H9 (cell line): Measurements from ENCODE around the gene KLF16. TPM values are rescaled to one million over a fixed set of nuclear protein-coding genes. Genes with fewer than 3 reads are reported as not detected.
A peak's percentile ranks its signal among the peaks of the same experiment; 100 is the strongest.

ENCODE experiments used
- DNase-seq: peaks from one replicate; pipeline ENCODE4 v3.0.0-alpha.2; 2017
- H2AFZ ChIP-seq: one replicate; pipeline ENCODE4 v1.6.1; 2013; ENCODE audit warnings: mild to moderate bottlenecking, low read length, control low read depth, moderate library complexity
- H2AK5ac ChIP-seq: 2 replicates; pipeline ENCODE4 v1.6.1; 2013; ENCODE audit warnings: low read length, control low read depth, mixed read lengths; ENCODE audit not compliant: insufficient read length
- H2BK120ac ChIP-seq: one replicate; pipeline ENCODE4 v1.6.1; 2013; ENCODE audit warnings: low read depth, mild to moderate bottlenecking, low read length, control low read depth, inconsistent platforms; ENCODE audit not compliant: poor library complexity, severe bottlenecking
- H2BK12ac ChIP-seq: 2 replicates; pipeline ENCODE4 v1.6.1; 2013; ENCODE audit warnings: low read length, control low read depth, mixed read lengths, low read depth; ENCODE audit not compliant: insufficient read length
- H2BK15ac ChIP-seq: 2 replicates; pipeline ENCODE4 v1.6.1; 2013; ENCODE audit warnings: low read depth, low read length, control low read depth
- H2BK20ac ChIP-seq: one replicate; pipeline ENCODE4 v1.6.1; 2013; ENCODE audit warnings: low read depth, mild to moderate bottlenecking, low read length, control low read depth, inconsistent platforms; ENCODE audit not compliant: poor library complexity, severe bottlenecking
- H2BK5ac ChIP-seq: 2 replicates; pipeline ENCODE4 v1.6.1; 2013; ENCODE audit warnings: low read length, control low read depth, mixed read lengths; ENCODE audit not compliant: insufficient read length
- H3K14ac ChIP-seq: 2 replicates; pipeline ENCODE4 v1.6.1; 2013; ENCODE audit warnings: low read length, control low read depth; ENCODE audit not compliant: insufficient read depth
- H3K18ac ChIP-seq: 2 replicates; pipeline ENCODE4 v1.6.1; 2013; ENCODE audit warnings: low read depth, mild to moderate bottlenecking, mixed read lengths, low read length, control low read depth; ENCODE audit not compliant: insufficient read length
- H3K23ac ChIP-seq: 2 replicates; pipeline ENCODE4 v1.6.1; 2013; ENCODE audit warnings: low read length, control low read depth, mixed read lengths, low read depth; ENCODE audit not compliant: insufficient read length
- H3K23me2 ChIP-seq: 2 replicates; pipeline ENCODE4 v1.6.1; 2013; ENCODE audit warnings: low read depth, mild to moderate bottlenecking, mixed read lengths, low read length, control low read depth; ENCODE audit not compliant: insufficient read length, poor library complexity, severe bottlenecking
- H3K27ac ChIP-seq: 2 replicates; pipeline ENCODE4 v1.5.1; 2013; ENCODE audit warnings: low read length, control low read depth, mixed read lengths, low read depth; ENCODE audit not compliant: insufficient read length
- H3K27me3 ChIP-seq: 2 replicates; pipeline ENCODE4 v1.6.1; 2013; ENCODE audit warnings: low read length, control low read depth, inconsistent platforms; ENCODE audit not compliant: insufficient read depth
- H3K4ac ChIP-seq: 2 replicates; pipeline ENCODE4 v1.6.1; 2013; ENCODE audit warnings: low read depth, mild to moderate bottlenecking, control low read depth, inconsistent platforms, low read length, moderate library complexity
- H3K4me1 ChIP-seq: 2 replicates; pipeline ENCODE4 v1.6.1; 2013; ENCODE audit warnings: low read length, control low read depth, inconsistent platforms; ENCODE audit not compliant: insufficient read depth
- H3K4me2 ChIP-seq: 2 replicates; pipeline ENCODE4 v1.6.1; 2013; ENCODE audit warnings: low read length, control low read depth, mixed read lengths; ENCODE audit not compliant: insufficient read length, insufficient read depth
- H3K56ac ChIP-seq: 2 replicates; pipeline ENCODE4 v1.6.1; 2013; ENCODE audit warnings: low read depth, mild to moderate bottlenecking, mixed read lengths, low read length, control low read depth; ENCODE audit not compliant: insufficient read length
- H3K79me1 ChIP-seq: 2 replicates; pipeline ENCODE4 v1.6.1; 2013; ENCODE audit warnings: low read depth, mild to moderate bottlenecking, moderate library complexity, low read length, control low read depth, inconsistent platforms; ENCODE audit not compliant: insufficient read depth, poor library complexity, severe bottlenecking
- H3K79me2 ChIP-seq: 2 replicates; pipeline ENCODE4 v1.6.1; 2013; ENCODE audit warnings: low read length, control low read depth, inconsistent platforms; ENCODE audit not compliant: insufficient read depth
- H3K9ac ChIP-seq: 2 replicates; pipeline ENCODE4 v1.6.1; 2013; ENCODE audit warnings: low read length, control low read depth, mixed read lengths; ENCODE audit not compliant: insufficient read length; ENCODE audit errors: extremely low read depth
- H3K9me3 ChIP-seq: one replicate; pipeline ENCODE4 v1.6.1; 2013; ENCODE audit warnings: low read depth, low read length, inconsistent platforms; ENCODE audit not compliant: control insufficient read depth
- H3T11ph ChIP-seq: one replicate; pipeline ENCODE4 v1.6.1; 2013; ENCODE audit warnings: mild to moderate bottlenecking, low read length, control low read depth, inconsistent platforms
- H4K20me1 ChIP-seq: one replicate; pipeline ENCODE4 v1.6.1; 2013; ENCODE audit not compliant: control insufficient read depth, insufficient read length, insufficient read depth
- H4K5ac ChIP-seq: 2 replicates; pipeline ENCODE4 v1.6.1; 2013; ENCODE audit warnings: low read depth, mild to moderate bottlenecking, mixed read lengths, low read length, control low read depth; ENCODE audit not compliant: insufficient read length
- H4K8ac ChIP-seq: replicated peaks from 2 replicates; pipeline ENCODE4 v1.6.1; 2013; ENCODE audit warnings: low read length, control low read depth, mixed read lengths, low read depth; ENCODE audit not compliant: insufficient read length
- H4K91ac ChIP-seq: 2 replicates; pipeline ENCODE4 v1.6.1; 2013; ENCODE audit warnings: low read depth, mild to moderate bottlenecking, moderate library complexity, mixed read lengths, low read length, control low read depth; ENCODE audit not compliant: insufficient read length
- H3K27ac Mint-ChIP-seq, 3 experiments: 2 replicates in 2 of 3; 3 replicates in 1 of 3; pipeline ENCODE4 v1.8.0; 2020 to 2021; ENCODE audit warnings: mixed read lengths in 3 of 3, mild to moderate bottlenecking in 1 of 3, moderate library complexity in 1 of 3
- H3K27me3 Mint-ChIP-seq: 2 replicates; pipeline ENCODE4 v1.8.0; 2021; ENCODE audit warnings: low read depth, mild to moderate bottlenecking, moderate library complexity, mixed read lengths
- H3K36me3 Mint-ChIP-seq, 3 experiments: 2 replicates in 2 of 3; 3 replicates in 1 of 3; pipeline ENCODE4 v1.8.0; 2020 to 2021; ENCODE audit warnings: low read depth in 3 of 3, mixed read lengths in 3 of 3; ENCODE audit not compliant: insufficient read depth in 1 of 3
- H3K4me1 Mint-ChIP-seq, 2 experiments: 2 replicates each; pipeline ENCODE4 v1.8.0; 2020; ENCODE audit warnings: mixed read lengths in 2 of 2
- H3K4me3 Mint-ChIP-seq, 2 experiments: 2 replicates in 1 of 2; 3 replicates in 1 of 2; pipeline ENCODE4 v1.8.0; 2020 to 2021; ENCODE audit warnings: mild to moderate bottlenecking in 2 of 2, mixed read lengths in 2 of 2, moderate library complexity in 1 of 2
- H3K9me3 Mint-ChIP-seq, 2 experiments: 2 replicates in 1 of 2; 3 replicates in 1 of 2; pipeline ENCODE4 v1.8.0; 2020; ENCODE audit warnings: mild to moderate bottlenecking in 2 of 2, mixed read lengths in 2 of 2, moderate library complexity in 1 of 2
- CTCF ChIP-seq: fragments of 200-600 bp; sonication (generic); conservative IDR thresholded peaks from 3 replicates; pipeline ENCODE4 v1.8.0; 2021; ENCODE audit warnings: antibody characterized with exemption, mild to moderate bottlenecking
- WGBS: extraction: QIAGEN DNeasy Blood & Tissue Kit; methylation state at CpG from one replicate; pipeline ENCODE4 v1.1.7; 2013; ENCODE audit warnings: missing lambda C conversion rate, low lambda C conversion rate, mixed read lengths; ENCODE audit not compliant: insufficient read length; ENCODE audit errors: extremely low coverage; 5-methylcytosine and 5-hydroxymethylcytosine counted together
- total RNA-seq: library from RNA; stranded (reverse); gene quantifications from 2 replicates; pipeline ENCODE4 v1.2.1, GENCODE V29; 2021

The KLF16 gene
- total RNA-seq, 1 experiment from 2014 or later = 66.8 TPM

GRCh38 chr19:1896508-1896907, 33.1 kb upstream of the KLF16 start:
- Mint-ChIP-seq H3K36me3 (no peaks in the 10 kb centered on the region; a peak in 1 of 7 replicates), H3K27me3 (peaks cover 14% of the 10 kb centered on the region), H3K4me3 (no peak overlapping the region), H3K4me1 (peaks cover 8 to 9% of the 10 kb centered on the region in 2 experiments), H3K27ac (no peak overlapping the region), H3K9me3 (no peaks in the 10 kb centered on the region; a peak in 2 of 5 replicates)
- no peaks in the 10 kb centered on the region for H3K23me2 ChIP-seq
- H3K14ac ChIP-seq = no peak overlapping the region
- H2BK120ac ChIP-seq = peak overlapping the region; percentile 28
- H3K18ac ChIP-seq = no peak overlapping the region
- H4K20me1 ChIP-seq = no peaks in the 10 kb centered on the region
- H3K4me2 ChIP-seq = no peak overlapping the region
- no peak overlapping the region for H2AK5ac ChIP-seq
- H3K4ac ChIP-seq = no peak overlapping the region
- H3K56ac ChIP-seq = no peak overlapping the region
- no peak overlapping the region for H2AFZ ChIP-seq
- no peak overlapping the region for H3K27ac ChIP-seq
- no peak for DNase-seq
- no peaks in the 10 kb centered on the region for H3K27me3 ChIP-seq
- WGBS = no CpG with 5 or more reads among the region's 13 CpGs
- H3K4me1 ChIP-seq = no peaks in the 10 kb centered on the region
- H2BK5ac ChIP-seq = no peak overlapping the region
- H4K5ac ChIP-seq = no peak overlapping the region
- no peak overlapping the region for H3T11ph ChIP-seq
- no peaks in the 10 kb centered on the region for H3K79me1 ChIP-seq
- no peak overlapping the region for H4K91ac ChIP-seq
- H2BK20ac ChIP-seq = no peak overlapping the region
- no peak overlapping the region for H4K8ac ChIP-seq
- peak overlapping the region; percentile 24; the same call in 1 of the 2 replicates for H2BK15ac ChIP-seq
- H2BK12ac ChIP-seq = no peak overlapping the region
- TF ChIP-seq CTCF = no peak
- H3K9ac ChIP-seq = no peak overlapping the region
- H3K9me3 ChIP-seq = no peaks in the 10 kb centered on the region
- H3K79me2 ChIP-seq = no peaks in the 10 kb centered on the region
- no peak overlapping the region for H3K23ac ChIP-seq
